ENCODE data around the gene CIITA. TPM values are rescaled to one million over a fixed set of nuclear protein-coding genes. Genes with fewer than 3 reads are reported as not detected.

The CIITA gene
- total RNA-seq, 4 donors from 2014 or later = 14.0 to 20.1 (median 17.9) TPM

- intact Hi-C loops (cut with DNase I; ENCODE audit: low total_unique reads) = no loop called here
- WGBS, 2 donors = 63 to 64% methylated on average over 3 of the region's 3 CpGs
- no peak overlapping the region for H3K4me3 ChIP-seq (ENCODE audit: low read depth, poor library complexity, severe bottlenecking)
- DNase-seq (ENCODE audit: low spot score in 2 of 2) = no peak
- TF ChIP-seq POLR2A (IDR thresholded peaks at IDR 0.05) = no peak
- TF ChIP-seq CTCF (IDR thresholded peaks at IDR 0.05) = no peak
These were observed 103.8 kb downstream of the CIITA start for GRCh38 chr16:10980813-10981212.

- 63 to 66% methylated on average over 4 of the region's 4 CpGs for WGBS, 2 donors
- intact Hi-C loops (cut with DNase I; ENCODE audit: low total_unique reads) = no loop called here
- no peak for TF ChIP-seq POLR2A (IDR thresholded peaks at IDR 0.05)
- no peak for TF ChIP-seq CTCF (IDR thresholded peaks at IDR 0.05)
- peak in 1 of 2 donors; percentile 54 for DNase-seq (ENCODE audit: low spot score in 2 of 2)
- no peak overlapping the region for H3K4me3 ChIP-seq (ENCODE audit: low read depth, poor library complexity, severe bottlenecking)
These were observed 104.8 kb downstream of the CIITA start for GRCh38 chr16:10981697-10982216.

- WGBS, 2 donors = 55 to 58% methylated on average over 15 of the region's 15 CpGs
- intact Hi-C loops (cut with DNase I; ENCODE audit: low total_unique reads) = no loop called here
- H3K4me3 ChIP-seq (ENCODE audit: low read depth, poor library complexity, severe bottlenecking) = no peak overlapping the region
- no peak for DNase-seq (ENCODE audit: low spot score in 2 of 2)
- TF ChIP-seq CTCF (IDR thresholded peaks at IDR 0.05) = no peak
These were observed 105.6 kb downstream of the CIITA start for GRCh38 chr16:10982465-10983150.

- no peak for DNase-seq (ENCODE audit: low spot score in 2 of 2)
- TF ChIP-seq CTCF (IDR thresholded peaks at IDR 0.05) (no peak), POLR2A (IDR thresholded peaks at IDR 0.05) (no peak)
- intact Hi-C loops (cut with DNase I; ENCODE audit: low total_unique reads) = no loop called here
- H3K4me3 ChIP-seq (ENCODE audit: low read depth, poor library complexity, severe bottlenecking) = no peak overlapping the region
- 76% methylated on average over 8 of the region's 8 CpGs for WGBS, 2 donors
These were observed 106.2 kb downstream of the CIITA start for GRCh38 chr16:10983159-10983558.

- no peak for DNase-seq (ENCODE audit: low spot score in 2 of 2)
- H3K4me3 ChIP-seq (ENCODE audit: low read depth, poor library complexity, severe bottlenecking) = no peak overlapping the region
- intact Hi-C loops (cut with DNase I; ENCODE audit: low total_unique reads) = no loop called here
- no peak for TF ChIP-seq CTCF (IDR thresholded peaks at IDR 0.05)
- 83 to 93% methylated on average over 6 of the region's 6 CpGs for WGBS, 2 donors
These were observed 107.5 kb downstream of the CIITA start for GRCh38 chr16:10984509-10984908.

Other genes starting within 250 kb of the CIITA start
- gene TEKT5, start 182.3 kb upstream of the CIITA start, total RNA-seq = under 1 TPM in 3 of 4 donors, not detected in 1; 0.20 to 0.93 (median 0.42) TPM
- gene NUBP1, start 133.4 kb upstream of the CIITA start, total RNA-seq = 10 to 100 TPM; 16.3 to 26.7 (median 25.1) TPM
- under 1 TPM in 2 of 4 donors, not detected in 2; 0.19 TPM for gene TVP23A, start 58.4 kb upstream of the CIITA start, total RNA-seq
- 10 to 100 TPM; 38.1 to 63.6 (median 58.9) TPM for gene DEXI, start 65.3 kb downstream of the CIITA start, total RNA-seq
- gene CLEC16A, start 67.4 kb downstream of the CIITA start, total RNA-seq = 10 to 100 TPM; 26.8 to 30.0 (median 29.5) TPM

All from lower leg skin (tissue), 4 donors.